Mesothelial cell of epicardium (in vitro differentiated cells): ENCODE data around the gene C15orf62. TPM values are rescaled to one million over a fixed set of nuclear protein-coding genes. Genes with fewer than 3 reads are reported as not detected.

Experiments
- DNase-seq, 2 experiments: peaks; one replicate each; pipeline ENCODE4 v3.0.0; 2021; ENCODE audit warnings: low spot score in 2 of 2; ENCODE audit not compliant: unreplicated experiment in 2 of 2
- H3K27ac Mint-ChIP-seq: 2 replicates; pipeline ENCODE4 v1.8.0; 2021; ENCODE audit warnings: mixed read lengths
- H3K27me3 Mint-ChIP-seq: 2 replicates; pipeline ENCODE4 v1.8.0; 2021; ENCODE audit warnings: low read depth, mixed read lengths
- H3K36me3 Mint-ChIP-seq: 2 replicates; pipeline ENCODE4 v1.8.0; 2021; ENCODE audit warnings: mixed read lengths
- H3K4me1 Mint-ChIP-seq: 2 replicates; pipeline ENCODE4 v1.8.0; 2021; ENCODE audit warnings: mixed read lengths
- H3K4me3 Mint-ChIP-seq: 2 replicates; pipeline ENCODE4 v1.8.0; 2021; ENCODE audit warnings: mild to moderate bottlenecking, moderate library complexity, mixed read lengths
- H3K9me3 Mint-ChIP-seq: 2 replicates; pipeline ENCODE4 v1.8.0; 2021; ENCODE audit warnings: mixed read lengths
- total RNA-seq: library from RNA; stranded (reverse); gene quantifications from 3 replicates; pipeline ENCODE4 v1.2.1, GENCODE V29; 2021
- TF ChIP-seq, protein P1 (sequence below): fragments of 200-600 bp; sonication (generic); IDR thresholded peaks from one replicate; pipeline ENCODE4 v1.5.0; 2021; ENCODE audit warnings: antibody characterized with exemption; ENCODE audit not compliant: unreplicated experiment

Gene C15orf62
- total RNA-seq, 1 donor from 2014 or later, result 0.47 TPM

DNA sequence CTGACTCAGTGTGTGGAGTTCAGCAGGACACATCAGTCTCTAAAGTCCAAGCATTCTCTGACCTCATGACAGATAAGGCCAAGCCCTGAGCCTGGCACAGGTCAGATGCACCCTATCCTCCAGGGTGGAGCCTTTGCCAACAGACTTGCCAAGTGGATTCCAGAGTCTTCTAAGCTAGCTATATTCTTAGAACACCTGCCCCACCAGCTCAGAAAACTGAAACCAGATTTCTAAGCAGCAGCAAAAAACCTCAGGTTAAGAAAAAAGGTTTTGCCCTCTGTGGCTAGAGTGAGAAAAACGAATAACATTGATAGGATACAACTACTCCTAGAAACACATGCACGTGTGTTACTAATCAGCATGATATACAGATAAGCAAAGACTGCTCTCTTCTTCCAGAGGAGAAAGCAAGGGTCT, 26.3 kb upstream of the C15orf62 start:
- no peaks in the 10 kb centered on the region for H3K27me3 Mint-ChIP-seq
- TF ChIP-seq, protein P1, sequence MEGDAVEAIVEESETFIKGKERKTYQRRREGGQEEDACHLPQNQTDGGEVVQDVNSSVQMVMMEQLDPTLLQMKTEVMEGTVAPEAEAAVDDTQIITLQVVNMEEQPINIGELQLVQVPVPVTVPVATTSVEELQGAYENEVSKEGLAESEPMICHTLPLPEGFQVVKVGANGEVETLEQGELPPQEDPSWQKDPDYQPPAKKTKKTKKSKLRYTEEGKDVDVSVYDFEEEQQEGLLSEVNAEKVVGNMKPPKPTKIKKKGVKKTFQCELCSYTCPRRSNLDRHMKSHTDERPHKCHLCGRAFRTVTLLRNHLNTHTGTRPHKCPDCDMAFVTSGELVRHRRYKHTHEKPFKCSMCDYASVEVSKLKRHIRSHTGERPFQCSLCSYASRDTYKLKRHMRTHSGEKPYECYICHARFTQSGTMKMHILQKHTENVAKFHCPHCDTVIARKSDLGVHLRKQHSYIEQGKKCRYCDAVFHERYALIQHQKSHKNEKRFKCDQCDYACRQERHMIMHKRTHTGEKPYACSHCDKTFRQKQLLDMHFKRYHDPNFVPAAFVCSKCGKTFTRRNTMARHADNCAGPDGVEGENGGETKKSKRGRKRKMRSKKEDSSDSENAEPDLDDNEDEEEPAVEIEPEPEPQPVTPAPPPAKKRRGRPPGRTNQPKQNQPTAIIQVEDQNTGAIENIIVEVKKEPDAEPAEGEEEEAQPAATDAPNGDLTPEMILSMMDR, result no peak
- no peaks in the 10 kb centered on the region for H3K9me3 Mint-ChIP-seq
- no peak overlapping the region for H3K27ac Mint-ChIP-seq
- H3K36me3 Mint-ChIP-seq, result peaks cover 6% of the 10 kb centered on the region
- H3K4me1 Mint-ChIP-seq, result no peaks in the 10 kb centered on the region
- H3K4me3 Mint-ChIP-seq, result no peak overlapping the region
- no peak for DNase-seq

DNA sequence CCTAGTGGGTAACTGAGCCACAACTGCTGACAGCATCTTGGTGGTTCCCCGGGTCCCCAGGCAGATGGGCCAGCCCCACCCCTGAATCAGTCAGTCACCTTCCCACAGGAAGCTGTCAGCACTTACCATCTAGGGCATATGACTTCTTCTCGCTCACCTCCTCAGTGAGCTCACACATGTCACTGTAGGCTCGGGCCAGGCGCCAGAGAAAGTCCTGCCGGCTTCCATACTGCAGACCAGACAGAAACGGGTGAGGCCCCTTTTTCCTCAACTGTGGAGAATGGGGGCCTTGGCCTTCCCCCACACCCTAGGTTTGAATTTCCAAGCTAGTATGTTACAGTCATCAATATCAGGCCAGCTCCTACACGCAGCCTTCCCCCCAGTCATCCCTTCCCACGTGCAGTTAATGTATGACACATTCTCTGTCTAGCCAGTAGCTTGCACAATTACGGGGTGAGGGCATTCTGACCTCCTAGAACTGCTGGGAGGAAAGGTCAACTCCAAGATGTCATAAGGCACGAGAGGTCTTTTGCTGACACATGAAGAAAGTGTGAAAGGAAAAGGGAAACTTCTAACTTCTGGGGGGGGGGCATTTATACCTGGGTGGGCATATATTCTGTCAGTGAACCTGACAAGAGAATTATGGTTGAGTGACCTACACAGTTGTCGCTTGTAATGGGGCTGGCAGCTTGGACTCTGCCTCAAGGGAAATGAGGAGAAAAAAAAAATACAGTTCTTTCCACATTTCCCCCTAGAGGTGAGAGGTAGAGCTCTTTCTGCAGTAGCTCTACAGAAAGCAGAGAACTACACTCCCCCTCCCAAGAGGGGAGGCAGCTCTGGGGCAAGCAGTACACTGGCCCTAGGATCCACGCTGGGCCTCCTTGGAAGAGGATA, 25.6 kb upstream of the C15orf62 start:
- Mint-ChIP-seq H3K4me3 (no peak overlapping the region), H3K27ac (no peak overlapping the region)
- DNase-seq, result no peak

DNA sequence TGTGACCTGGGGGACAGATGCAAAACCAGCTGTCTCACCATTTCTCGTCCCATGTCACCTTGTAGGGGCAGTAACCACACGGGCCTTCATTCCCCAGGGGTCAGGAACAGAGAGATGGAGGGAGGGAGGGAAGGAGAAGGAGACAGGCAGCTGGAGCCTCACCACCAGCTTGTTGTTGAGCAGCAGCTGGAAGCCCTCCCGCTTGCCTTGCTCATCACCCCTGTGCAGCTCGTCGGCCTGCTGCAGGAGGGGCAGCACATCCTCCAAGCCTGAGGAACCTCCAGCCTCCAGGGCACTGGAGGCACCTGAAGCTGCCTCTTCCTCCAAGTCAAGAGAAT, 25.0 kb upstream of the C15orf62 start:
- Mint-ChIP-seq H3K27me3 (no peaks in the 10 kb centered on the region), H3K27ac (no peak overlapping the region), H3K4me3 (no peak overlapping the region), H3K36me3 (peaks cover 6% of the 10 kb centered on the region), H3K9me3 (no peaks in the 10 kb centered on the region), H3K4me1 (no peaks in the 10 kb centered on the region)
- TF ChIP-seq, protein P1, result no peak
- DNase-seq, result no peak

More for the DNA sequence above, 25.6 kb upstream of the C15orf62 start:
- peaks cover 6% of the 10 kb centered on the region for H3K36me3 Mint-ChIP-seq
- TF ChIP-seq, protein P1, result no peak
- H3K9me3 Mint-ChIP-seq, result no peaks in the 10 kb centered on the region
- no peaks in the 10 kb centered on the region for H3K4me1 Mint-ChIP-seq
- H3K27me3 Mint-ChIP-seq, result no peaks in the 10 kb centered on the region

DNA sequence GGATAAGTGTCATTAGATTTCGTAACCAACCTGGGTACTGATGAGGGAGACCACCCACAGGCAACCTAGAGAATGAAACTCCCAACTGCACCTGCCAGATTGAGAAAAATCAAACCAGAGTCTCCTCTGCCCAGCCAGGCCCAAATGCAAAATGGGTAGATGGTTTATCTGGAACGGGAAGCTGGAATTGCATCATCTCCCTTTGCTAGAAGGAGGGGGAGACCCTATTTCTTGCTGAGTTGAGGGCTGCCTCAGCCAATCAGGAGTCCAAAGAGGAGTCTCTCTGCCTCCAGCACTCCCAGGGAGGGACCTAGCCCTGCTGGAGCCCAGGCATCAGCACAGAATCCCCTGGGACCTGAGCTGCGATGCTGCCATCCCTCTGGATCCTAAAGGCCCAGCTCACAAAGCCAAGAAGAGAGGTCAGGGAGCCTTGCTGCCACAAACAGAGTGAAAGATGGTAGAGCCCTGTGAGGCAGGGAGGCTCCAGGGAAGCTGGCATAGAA, 22.8 kb upstream of the C15orf62 start:
- Mint-ChIP-seq H3K4me1 (no peaks in the 10 kb centered on the region), H3K4me3 (no peak overlapping the region), H3K9me3 (no peaks in the 10 kb centered on the region), H3K27ac (no peak overlapping the region), H3K36me3 (peaks cover 6% of the 10 kb centered on the region), H3K27me3 (no peaks in the 10 kb centered on the region)
- TF ChIP-seq, protein P1, result no peak
- DNase-seq, result no peak

DNA sequence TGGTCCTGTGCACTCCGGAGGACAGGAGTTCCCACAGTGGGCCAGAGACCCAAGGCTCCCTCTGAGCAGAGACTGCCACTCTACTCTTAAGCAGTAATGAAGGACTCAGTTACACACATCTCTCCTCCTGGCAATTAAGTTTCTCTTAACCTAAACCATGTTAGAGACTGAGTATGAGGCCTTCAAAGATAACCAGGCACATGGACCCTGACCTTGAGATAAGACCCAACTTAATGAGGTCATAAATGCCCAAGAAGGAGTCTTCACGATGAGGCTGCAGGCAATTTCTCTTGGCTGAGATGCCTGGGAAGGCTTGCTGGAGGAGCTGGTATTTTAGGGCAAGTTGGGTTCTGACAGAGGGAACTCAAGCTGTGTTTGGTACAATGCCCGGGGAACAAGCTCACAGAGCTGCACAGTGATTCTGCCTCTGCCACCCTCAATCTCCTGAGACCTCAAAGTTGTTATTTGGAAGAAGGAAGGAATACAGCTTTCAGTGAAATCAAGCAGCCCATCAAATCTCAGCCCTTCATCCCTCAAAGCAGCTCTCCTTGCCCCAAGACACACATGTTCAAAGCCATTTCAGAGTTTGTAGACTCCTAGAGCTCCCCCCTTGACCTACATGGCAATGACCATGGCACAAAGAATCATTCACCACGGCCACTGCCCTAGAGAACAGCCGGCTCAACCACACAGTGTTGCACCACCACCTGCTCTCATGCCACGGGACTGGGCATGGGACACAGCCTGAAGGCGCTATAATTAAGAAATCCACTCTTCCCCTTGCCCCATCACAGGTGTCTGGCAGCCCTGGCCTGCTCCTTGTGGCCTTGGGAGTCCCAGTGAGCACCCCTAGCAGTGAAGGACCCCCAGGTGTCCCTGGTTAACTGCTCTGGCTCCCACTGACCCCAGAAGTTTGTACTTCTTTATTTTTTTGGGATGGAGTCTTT, 21.8 kb upstream of the C15orf62 start:
- Mint-ChIP-seq H3K4me3 (no peak overlapping the region), H3K27ac (no peak overlapping the region), H3K36me3 (peaks cover 6% of the 10 kb centered on the region), H3K27me3 (no peaks in the 10 kb centered on the region), H3K4me1 (peaks cover 3% of the 10 kb centered on the region), H3K9me3 (no peaks in the 10 kb centered on the region)
- no peak for DNase-seq
- TF ChIP-seq, protein P1, result no peak
